H9 (cell line): ENCODE results near the gene PI16. TPM values are rescaled to one million over a fixed set of nuclear protein-coding genes. Genes with fewer than 3 reads are reported as not detected.

ENCODE experiments used
- DNase-seq: peaks from one replicate; pipeline ENCODE4 v3.0.0-alpha.2; 2017
- H2AFZ ChIP-seq: one replicate; pipeline ENCODE4 v1.6.1; 2013; ENCODE audit warnings: mild to moderate bottlenecking, low read length, control low read depth, moderate library complexity
- H2AK5ac ChIP-seq: 2 replicates; pipeline ENCODE4 v1.6.1; 2013; ENCODE audit warnings: low read length, control low read depth, mixed read lengths; ENCODE audit not compliant: insufficient read length
- H2BK120ac ChIP-seq: one replicate; pipeline ENCODE4 v1.6.1; 2013; ENCODE audit warnings: low read depth, mild to moderate bottlenecking, low read length, control low read depth, inconsistent platforms; ENCODE audit not compliant: poor library complexity, severe bottlenecking
- H2BK12ac ChIP-seq: 2 replicates; pipeline ENCODE4 v1.6.1; 2013; ENCODE audit warnings: low read length, control low read depth, mixed read lengths, low read depth; ENCODE audit not compliant: insufficient read length
- H2BK15ac ChIP-seq: 2 replicates; pipeline ENCODE4 v1.6.1; 2013; ENCODE audit warnings: low read depth, low read length, control low read depth
- H2BK20ac ChIP-seq: one replicate; pipeline ENCODE4 v1.6.1; 2013; ENCODE audit warnings: low read depth, mild to moderate bottlenecking, low read length, control low read depth, inconsistent platforms; ENCODE audit not compliant: poor library complexity, severe bottlenecking
- H2BK5ac ChIP-seq: 2 replicates; pipeline ENCODE4 v1.6.1; 2013; ENCODE audit warnings: low read length, control low read depth, mixed read lengths; ENCODE audit not compliant: insufficient read length
- H3K14ac ChIP-seq: 2 replicates; pipeline ENCODE4 v1.6.1; 2013; ENCODE audit warnings: low read length, control low read depth; ENCODE audit not compliant: insufficient read depth
- H3K18ac ChIP-seq: 2 replicates; pipeline ENCODE4 v1.6.1; 2013; ENCODE audit warnings: low read depth, mild to moderate bottlenecking, mixed read lengths, low read length, control low read depth; ENCODE audit not compliant: insufficient read length
- H3K23ac ChIP-seq: 2 replicates; pipeline ENCODE4 v1.6.1; 2013; ENCODE audit warnings: low read length, control low read depth, mixed read lengths, low read depth; ENCODE audit not compliant: insufficient read length
- H3K23me2 ChIP-seq: 2 replicates; pipeline ENCODE4 v1.6.1; 2013; ENCODE audit warnings: low read depth, mild to moderate bottlenecking, mixed read lengths, low read length, control low read depth; ENCODE audit not compliant: insufficient read length, poor library complexity, severe bottlenecking
- H3K27ac ChIP-seq: 2 replicates; pipeline ENCODE4 v1.5.1; 2013; ENCODE audit warnings: low read length, control low read depth, mixed read lengths, low read depth; ENCODE audit not compliant: insufficient read length
- H3K27me3 ChIP-seq: 2 replicates; pipeline ENCODE4 v1.6.1; 2013; ENCODE audit warnings: low read length, control low read depth, inconsistent platforms; ENCODE audit not compliant: insufficient read depth
- H3K4ac ChIP-seq: 2 replicates; pipeline ENCODE4 v1.6.1; 2013; ENCODE audit warnings: low read depth, mild to moderate bottlenecking, control low read depth, inconsistent platforms, low read length, moderate library complexity
- H3K4me1 ChIP-seq: 2 replicates; pipeline ENCODE4 v1.6.1; 2013; ENCODE audit warnings: low read length, control low read depth, inconsistent platforms; ENCODE audit not compliant: insufficient read depth
- H3K4me2 ChIP-seq: 2 replicates; pipeline ENCODE4 v1.6.1; 2013; ENCODE audit warnings: low read length, control low read depth, mixed read lengths; ENCODE audit not compliant: insufficient read length, insufficient read depth
- H3K56ac ChIP-seq: 2 replicates; pipeline ENCODE4 v1.6.1; 2013; ENCODE audit warnings: low read depth, mild to moderate bottlenecking, mixed read lengths, low read length, control low read depth; ENCODE audit not compliant: insufficient read length
- H3K79me1 ChIP-seq: 2 replicates; pipeline ENCODE4 v1.6.1; 2013; ENCODE audit warnings: low read depth, mild to moderate bottlenecking, moderate library complexity, low read length, control low read depth, inconsistent platforms; ENCODE audit not compliant: insufficient read depth, poor library complexity, severe bottlenecking
- H3K79me2 ChIP-seq: 2 replicates; pipeline ENCODE4 v1.6.1; 2013; ENCODE audit warnings: low read length, control low read depth, inconsistent platforms; ENCODE audit not compliant: insufficient read depth
- H3K9ac ChIP-seq: 2 replicates; pipeline ENCODE4 v1.6.1; 2013; ENCODE audit warnings: low read length, control low read depth, mixed read lengths; ENCODE audit not compliant: insufficient read length; ENCODE audit errors: extremely low read depth
- H3K9me3 ChIP-seq: one replicate; pipeline ENCODE4 v1.6.1; 2013; ENCODE audit warnings: low read depth, low read length, inconsistent platforms; ENCODE audit not compliant: control insufficient read depth
- H3T11ph ChIP-seq: one replicate; pipeline ENCODE4 v1.6.1; 2013; ENCODE audit warnings: mild to moderate bottlenecking, low read length, control low read depth, inconsistent platforms
- H4K20me1 ChIP-seq: one replicate; pipeline ENCODE4 v1.6.1; 2013; ENCODE audit not compliant: control insufficient read depth, insufficient read length, insufficient read depth
- H4K5ac ChIP-seq: 2 replicates; pipeline ENCODE4 v1.6.1; 2013; ENCODE audit warnings: low read depth, mild to moderate bottlenecking, mixed read lengths, low read length, control low read depth; ENCODE audit not compliant: insufficient read length
- H4K8ac ChIP-seq: replicated peaks from 2 replicates; pipeline ENCODE4 v1.6.1; 2013; ENCODE audit warnings: low read length, control low read depth, mixed read lengths, low read depth; ENCODE audit not compliant: insufficient read length
- H4K91ac ChIP-seq: 2 replicates; pipeline ENCODE4 v1.6.1; 2013; ENCODE audit warnings: low read depth, mild to moderate bottlenecking, moderate library complexity, mixed read lengths, low read length, control low read depth; ENCODE audit not compliant: insufficient read length
- H3K27ac Mint-ChIP-seq, 3 experiments: 2 replicates in 2 of 3; 3 replicates in 1 of 3; pipeline ENCODE4 v1.8.0; 2020 to 2021; ENCODE audit warnings: mixed read lengths in 3 of 3, mild to moderate bottlenecking in 1 of 3, moderate library complexity in 1 of 3
- H3K27me3 Mint-ChIP-seq: 2 replicates; pipeline ENCODE4 v1.8.0; 2021; ENCODE audit warnings: low read depth, mild to moderate bottlenecking, moderate library complexity, mixed read lengths
- H3K36me3 Mint-ChIP-seq, 3 experiments: 2 replicates in 2 of 3; 3 replicates in 1 of 3; pipeline ENCODE4 v1.8.0; 2020 to 2021; ENCODE audit warnings: low read depth in 3 of 3, mixed read lengths in 3 of 3; ENCODE audit not compliant: insufficient read depth in 1 of 3
- H3K4me1 Mint-ChIP-seq, 2 experiments: 2 replicates each; pipeline ENCODE4 v1.8.0; 2020; ENCODE audit warnings: mixed read lengths in 2 of 2
- H3K4me3 Mint-ChIP-seq, 2 experiments: 2 replicates in 1 of 2; 3 replicates in 1 of 2; pipeline ENCODE4 v1.8.0; 2020 to 2021; ENCODE audit warnings: mild to moderate bottlenecking in 2 of 2, mixed read lengths in 2 of 2, moderate library complexity in 1 of 2
- H3K9me3 Mint-ChIP-seq, 2 experiments: 2 replicates in 1 of 2; 3 replicates in 1 of 2; pipeline ENCODE4 v1.8.0; 2020; ENCODE audit warnings: mild to moderate bottlenecking in 2 of 2, mixed read lengths in 2 of 2, moderate library complexity in 1 of 2
- WGBS: extraction: QIAGEN DNeasy Blood & Tissue Kit; methylation state at CpG from one replicate; pipeline ENCODE4 v1.1.7; 2013; ENCODE audit warnings: missing lambda C conversion rate, low lambda C conversion rate, mixed read lengths; ENCODE audit not compliant: insufficient read length; ENCODE audit errors: extremely low coverage; 5-methylcytosine and 5-hydroxymethylcytosine counted together
- total RNA-seq: library from RNA; stranded (reverse); gene quantifications from 2 replicates; pipeline ENCODE4 v1.2.1, GENCODE V29; 2021
- TF ChIP-seq, protein P1 (sequence below): fragments of 200-600 bp; sonication (generic); conservative IDR thresholded peaks from 3 replicates; pipeline ENCODE4 v1.8.0; 2021; ENCODE audit warnings: antibody characterized with exemption, mild to moderate bottlenecking

Gene PI16
- total RNA-seq, 1 experiment from 2014 or later, result not detected

DNA sequence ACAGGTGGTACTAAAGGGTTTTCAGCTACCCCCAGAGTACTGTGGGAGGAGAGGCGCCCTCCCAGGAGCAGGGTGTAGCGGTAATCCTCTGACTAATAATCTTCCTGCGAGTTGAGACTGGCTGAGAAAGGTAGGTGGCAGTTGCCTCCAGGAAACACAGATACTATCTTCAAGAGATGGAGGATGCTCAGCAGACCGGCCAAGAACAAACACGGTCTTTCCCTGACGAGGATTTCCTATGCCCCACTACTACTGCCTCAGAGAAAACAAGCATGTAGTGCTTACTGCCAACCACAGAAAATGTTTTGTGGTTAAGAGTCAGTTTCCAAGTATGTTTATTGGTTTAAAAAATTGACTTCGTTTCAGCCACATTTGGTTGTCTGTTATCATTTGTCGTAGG lies 42.0 kb upstream of the PI16 start:
- no peak for DNase-seq
- H3K9ac ChIP-seq, result no peak overlapping the region
- Mint-ChIP-seq H3K9me3 (no peaks in the 10 kb centered on the region), H3K27ac (no peak overlapping the region), H3K4me3 (no peak overlapping the region), H3K4me1 (peaks cover 4 to 13% of the 10 kb centered on the region in 2 experiments), H3K27me3 (no peaks in the 10 kb centered on the region), H3K36me3 (0 out of 7 replicates have a peak, but pooled peaks cover 0 to 2% (median 0%) of the 10 kb centered on the region in 3 experiments)
- H3K4ac ChIP-seq, result no peak overlapping the region
- H3K14ac ChIP-seq, result no peak overlapping the region
- no peak overlapping the region for H3K23ac ChIP-seq
- no peak overlapping the region for H2BK15ac ChIP-seq
- H3K27me3 ChIP-seq, result no peaks in the 10 kb centered on the region
- no peak overlapping the region for H2AK5ac ChIP-seq
- no peak overlapping the region for H2AFZ ChIP-seq
- no peak overlapping the region for H4K5ac ChIP-seq
- no peak overlapping the region for H3T11ph ChIP-seq
- H3K9me3 ChIP-seq, result no peaks in the 10 kb centered on the region
- no peaks in the 10 kb centered on the region for H4K20me1 ChIP-seq
- no peak overlapping the region for H2BK5ac ChIP-seq
- no peak overlapping the region for H3K18ac ChIP-seq
- no peak overlapping the region for H2BK120ac ChIP-seq
- peaks cover 2% of the 10 kb centered on the region; the same call in 1 of the 2 replicates for H3K4me1 ChIP-seq
- no peaks in the 10 kb centered on the region for H3K23me2 ChIP-seq
- no peaks in the 10 kb centered on the region for H3K79me1 ChIP-seq
- no peak overlapping the region for H4K8ac ChIP-seq
- no peak overlapping the region for H4K91ac ChIP-seq
- H3K27ac ChIP-seq, result no peak overlapping the region
- no peaks in the 10 kb centered on the region for H3K79me2 ChIP-seq
- TF ChIP-seq, protein P1, sequence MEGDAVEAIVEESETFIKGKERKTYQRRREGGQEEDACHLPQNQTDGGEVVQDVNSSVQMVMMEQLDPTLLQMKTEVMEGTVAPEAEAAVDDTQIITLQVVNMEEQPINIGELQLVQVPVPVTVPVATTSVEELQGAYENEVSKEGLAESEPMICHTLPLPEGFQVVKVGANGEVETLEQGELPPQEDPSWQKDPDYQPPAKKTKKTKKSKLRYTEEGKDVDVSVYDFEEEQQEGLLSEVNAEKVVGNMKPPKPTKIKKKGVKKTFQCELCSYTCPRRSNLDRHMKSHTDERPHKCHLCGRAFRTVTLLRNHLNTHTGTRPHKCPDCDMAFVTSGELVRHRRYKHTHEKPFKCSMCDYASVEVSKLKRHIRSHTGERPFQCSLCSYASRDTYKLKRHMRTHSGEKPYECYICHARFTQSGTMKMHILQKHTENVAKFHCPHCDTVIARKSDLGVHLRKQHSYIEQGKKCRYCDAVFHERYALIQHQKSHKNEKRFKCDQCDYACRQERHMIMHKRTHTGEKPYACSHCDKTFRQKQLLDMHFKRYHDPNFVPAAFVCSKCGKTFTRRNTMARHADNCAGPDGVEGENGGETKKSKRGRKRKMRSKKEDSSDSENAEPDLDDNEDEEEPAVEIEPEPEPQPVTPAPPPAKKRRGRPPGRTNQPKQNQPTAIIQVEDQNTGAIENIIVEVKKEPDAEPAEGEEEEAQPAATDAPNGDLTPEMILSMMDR, result no peak
- H2BK20ac ChIP-seq, result no peak overlapping the region
- H3K56ac ChIP-seq, result no peak overlapping the region
- WGBS, result no CpG with 5 or more reads among the region's 8 CpGs
- H2BK12ac ChIP-seq, result no peak overlapping the region
- no peak overlapping the region for H3K4me2 ChIP-seq
